Renal pelvis (tissue), 4 donors: ENCODE results near the gene SPTBN4. TPM values are rescaled to one million over a fixed set of nuclear protein-coding genes. Genes with fewer than 3 reads are reported as not detected.
A peak's percentile ranks its signal among the peaks of the same experiment; 100 is the strongest.

Experiments
- DNase-seq: peaks from one replicate; pipeline ENCODE4 v3.0.0-alpha.2; 2013
- polyA plus RNA-seq, 3 donors: library from polyadenylated mRNA; unstranded; fragments of 120-200 nt; gene quantifications; one replicate each; pipeline ENCODE4 v1.2.1, GENCODE V29; 2013; ENCODE audit not compliant: insufficient read length in 3 of 3

The SPTBN4 gene
- polyA plus RNA-seq, 3 donors = 1.4 to 2.0 (median 1.8) TPM

DNA sequence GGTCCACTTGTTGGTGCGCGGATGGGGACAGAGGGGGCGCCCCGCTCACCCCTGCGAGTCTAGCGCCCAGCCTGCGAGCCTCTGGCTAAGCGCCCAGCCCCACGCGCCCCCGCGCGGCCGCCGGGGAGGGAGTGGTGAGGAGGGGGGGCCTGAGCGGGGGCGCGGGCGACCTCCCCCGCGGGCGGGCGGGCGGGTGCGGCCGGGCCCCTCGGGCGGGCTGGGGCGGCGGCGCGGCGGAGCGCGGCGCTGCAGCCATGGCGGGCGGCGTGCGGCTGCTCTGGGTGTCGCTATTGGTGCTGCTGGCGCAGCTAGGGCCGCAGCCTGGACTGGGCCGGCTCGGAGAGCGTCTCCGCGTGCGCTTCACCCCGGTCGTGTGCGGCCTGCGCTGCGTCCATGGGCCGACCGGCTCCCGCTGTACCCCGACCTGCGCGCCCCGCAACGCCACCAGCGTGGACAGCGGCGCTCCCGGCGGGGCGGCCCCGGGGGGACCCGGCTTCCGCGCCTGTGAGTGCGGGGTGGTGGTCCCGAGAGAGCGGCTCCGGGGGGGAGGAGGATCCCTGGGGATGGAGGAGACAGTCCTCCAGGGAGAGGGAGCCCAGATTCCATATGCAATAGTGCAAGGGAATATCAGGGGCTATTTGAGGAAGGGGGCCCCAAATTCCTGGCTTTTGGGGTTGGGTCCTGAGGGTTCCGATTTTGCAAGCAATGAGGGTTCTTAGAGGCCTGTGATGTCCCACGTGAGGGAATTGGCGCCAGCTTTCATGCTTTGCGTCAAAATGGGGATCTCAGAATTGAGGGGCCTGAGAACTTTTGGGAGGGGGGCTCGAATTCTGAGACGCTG lies 134.6 kb downstream of the SPTBN4 start, which contains the start of gene LTBP4:
LTBP4 (plus strand) TSS at position 236 of the 841 bp plus-strand sequence; CDS start at position 255, 19 bp downstream.
- DNase-seq = no peak

- DNase-seq = no peak
Measured at GRCh38 chr19:40603071-40603388, 136.2 kb downstream of the SPTBN4 start.

- DNase-seq = peak; percentile 98
Measured at GRCh38 chr19:40603389-40604170, 136.8 kb downstream of the SPTBN4 start.

- DNase-seq = no peak
Measured at GRCh38 chr19:40604171-40604646, 137.4 kb downstream of the SPTBN4 start.

GRCh38 chr19:40604647-40605215 lies 137.9 kb downstream of the SPTBN4 start:
- DNase-seq = no peak

- peak; percentile 61 for DNase-seq
Measured at GRCh38 chr19:40605216-40605971, 138.6 kb downstream of the SPTBN4 start.

GRCh38 chr19:40607311-40608239 lies 140.8 kb downstream of the SPTBN4 start:
- no peak for DNase-seq

DNA sequence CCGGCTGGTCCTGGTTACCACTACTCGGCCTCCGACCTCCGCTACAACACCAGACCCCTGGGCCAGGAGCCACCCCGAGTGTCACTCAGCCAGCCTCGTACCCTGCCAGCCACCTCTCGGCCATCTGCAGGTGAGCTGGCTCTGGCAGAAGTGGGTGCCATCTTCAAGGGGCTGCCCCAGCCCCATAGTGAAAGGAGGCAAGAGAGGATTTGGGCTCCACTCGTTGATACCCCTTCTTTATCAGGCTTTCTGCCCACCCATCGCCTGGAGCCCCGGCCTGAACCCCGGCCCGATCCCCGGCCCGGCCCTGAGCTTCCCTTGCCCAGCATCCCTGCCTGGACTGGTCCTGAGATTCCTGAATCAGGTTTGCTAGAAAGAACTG lies 141.4 kb downstream of the SPTBN4 start:
- DNase-seq = no peak

DNA sequence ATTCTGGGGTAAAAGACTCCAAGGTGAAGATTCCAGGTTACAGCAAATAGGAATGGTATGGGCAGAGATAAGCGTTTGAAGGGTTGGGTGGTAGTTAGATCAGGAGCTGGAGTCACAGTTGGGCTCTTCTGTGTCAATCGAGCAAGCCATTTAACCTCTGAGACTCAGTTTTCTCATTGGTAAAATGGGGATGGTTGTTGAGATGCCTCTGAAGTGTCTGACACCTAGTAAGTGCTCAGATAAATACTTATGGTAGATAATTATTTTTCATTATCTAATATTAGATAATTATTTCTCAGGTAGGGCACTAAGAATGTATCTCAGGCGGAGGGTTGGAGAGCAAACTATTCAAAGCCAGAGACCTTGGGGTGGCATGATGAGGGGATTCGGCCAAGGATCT lies 142.2 kb downstream of the SPTBN4 start:
- no peak for DNase-seq

DNA sequence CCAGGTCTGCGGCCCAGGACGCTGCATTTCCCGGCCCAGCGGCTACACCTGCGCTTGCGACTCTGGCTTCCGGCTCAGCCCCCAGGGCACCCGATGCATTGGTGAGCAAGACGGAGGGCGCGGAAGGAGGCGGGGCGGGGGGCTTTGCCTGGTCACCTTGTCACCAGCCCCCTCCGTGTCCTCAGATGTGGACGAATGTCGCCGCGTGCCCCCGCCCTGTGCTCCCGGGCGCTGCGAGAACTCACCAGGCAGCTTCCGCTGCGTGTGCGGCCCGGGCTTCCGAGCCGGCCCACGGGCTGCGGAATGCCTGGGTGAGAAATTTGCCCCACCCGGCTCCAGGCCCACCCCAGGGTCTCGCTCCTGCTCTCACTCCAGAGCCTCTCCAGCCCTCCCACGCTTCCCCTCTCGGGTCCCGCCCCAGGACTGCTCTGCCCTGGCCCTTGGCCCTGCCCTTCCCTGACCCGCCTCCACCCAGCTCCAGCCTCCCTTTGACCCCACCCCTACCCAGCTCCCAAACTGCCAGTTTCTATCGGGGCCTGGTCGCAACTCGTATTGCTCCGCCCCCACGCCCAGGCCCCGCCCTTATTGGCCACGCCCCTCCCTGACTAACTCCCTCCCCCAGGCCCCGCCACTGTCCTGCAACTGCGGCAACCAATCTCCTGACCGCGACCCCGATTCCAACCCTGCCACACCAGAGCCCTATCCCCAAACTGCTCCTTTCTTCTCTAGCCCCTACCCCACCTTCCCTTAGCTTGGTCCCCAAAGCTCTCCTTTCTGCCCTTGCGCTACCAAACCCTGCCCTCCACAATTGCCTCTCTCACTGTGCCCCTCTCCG lies 143.0 kb downstream of the SPTBN4 start:
- no peak for DNase-seq

DNA sequence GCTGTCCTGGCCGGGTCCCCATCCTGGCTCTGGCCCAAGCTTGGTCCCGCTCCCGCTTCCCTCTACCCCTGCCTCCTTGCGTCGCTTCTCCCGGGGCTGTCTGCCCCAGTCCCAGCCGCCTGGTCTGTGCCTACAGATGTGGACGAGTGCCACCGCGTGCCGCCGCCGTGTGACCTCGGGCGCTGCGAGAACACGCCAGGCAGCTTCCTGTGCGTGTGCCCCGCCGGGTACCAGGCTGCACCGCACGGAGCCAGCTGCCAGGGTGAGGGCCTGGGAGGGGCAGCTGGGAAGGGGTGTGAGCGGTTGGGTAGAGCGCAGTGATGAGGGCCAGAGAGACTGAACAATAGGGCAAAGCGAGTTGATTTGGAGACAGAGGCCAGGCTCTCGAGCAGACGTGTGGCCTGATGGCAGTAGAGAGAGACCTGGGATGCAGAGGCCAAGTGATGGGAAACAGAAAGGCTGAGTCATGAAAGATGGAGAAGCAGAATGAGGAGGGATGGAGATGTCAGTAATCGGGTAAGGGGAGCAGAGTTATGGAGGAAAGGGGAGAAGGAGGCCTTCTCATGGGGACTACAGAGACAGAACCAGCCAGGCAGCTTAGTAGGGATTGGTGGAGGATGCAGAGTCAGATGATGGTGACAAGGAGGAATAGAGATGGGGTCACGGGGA lies 143.7 kb downstream of the SPTBN4 start:
- no peak for DNase-seq

DNA sequence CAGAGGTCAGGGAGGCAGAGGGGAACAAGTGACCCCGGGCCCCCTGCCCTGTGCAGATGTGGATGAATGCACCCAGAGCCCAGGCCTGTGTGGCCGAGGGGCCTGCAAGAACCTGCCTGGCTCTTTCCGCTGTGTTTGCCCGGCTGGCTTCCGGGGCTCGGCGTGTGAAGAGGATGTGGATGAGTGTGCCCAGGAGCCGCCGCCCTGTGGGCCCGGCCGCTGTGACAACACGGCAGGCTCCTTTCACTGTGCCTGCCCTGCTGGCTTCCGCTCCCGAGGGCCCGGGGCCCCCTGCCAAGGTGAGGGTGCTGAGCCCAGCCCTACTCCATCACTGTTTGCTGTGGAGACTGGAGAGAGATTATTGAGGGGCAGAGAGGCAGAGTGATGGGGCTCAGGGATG lies 144.3 kb downstream of the SPTBN4 start:
- DNase-seq = no peak

GRCh38 chr19:40611900-40612698 lies 145.3 kb downstream of the SPTBN4 start:
- no peak for DNase-seq

GRCh38 chr19:40612831-40613689 lies 146.3 kb downstream of the SPTBN4 start:
- DNase-seq = no peak

GRCh38 chr19:40613690-40614621 lies 147.2 kb downstream of the SPTBN4 start:
- no peak for DNase-seq
